ENCODE measurements around the gene WTIP. TPM values are rescaled to one million over a fixed set of nuclear protein-coding genes. Genes with fewer than 3 reads are reported as not detected.

WTIP gene
- total RNA-seq = 10 to 100 TPM in 1 of 3 donors, 1 to 10 TPM in 2; 1.5 to 12.3 (median 3.2) TPM
- long read RNA-seq, donor 1, full-length matches to known transcripts = 45 of 52 reads
- long read RNA-seq, donor 1, partial matches to known transcripts = 3 of 52 reads
- long read RNA-seq, donor 1, other reads (novel, unspliced or antisense) = 4 of 52 reads
- long read RNA-seq, donor 2 = 0 reads

DNA sequence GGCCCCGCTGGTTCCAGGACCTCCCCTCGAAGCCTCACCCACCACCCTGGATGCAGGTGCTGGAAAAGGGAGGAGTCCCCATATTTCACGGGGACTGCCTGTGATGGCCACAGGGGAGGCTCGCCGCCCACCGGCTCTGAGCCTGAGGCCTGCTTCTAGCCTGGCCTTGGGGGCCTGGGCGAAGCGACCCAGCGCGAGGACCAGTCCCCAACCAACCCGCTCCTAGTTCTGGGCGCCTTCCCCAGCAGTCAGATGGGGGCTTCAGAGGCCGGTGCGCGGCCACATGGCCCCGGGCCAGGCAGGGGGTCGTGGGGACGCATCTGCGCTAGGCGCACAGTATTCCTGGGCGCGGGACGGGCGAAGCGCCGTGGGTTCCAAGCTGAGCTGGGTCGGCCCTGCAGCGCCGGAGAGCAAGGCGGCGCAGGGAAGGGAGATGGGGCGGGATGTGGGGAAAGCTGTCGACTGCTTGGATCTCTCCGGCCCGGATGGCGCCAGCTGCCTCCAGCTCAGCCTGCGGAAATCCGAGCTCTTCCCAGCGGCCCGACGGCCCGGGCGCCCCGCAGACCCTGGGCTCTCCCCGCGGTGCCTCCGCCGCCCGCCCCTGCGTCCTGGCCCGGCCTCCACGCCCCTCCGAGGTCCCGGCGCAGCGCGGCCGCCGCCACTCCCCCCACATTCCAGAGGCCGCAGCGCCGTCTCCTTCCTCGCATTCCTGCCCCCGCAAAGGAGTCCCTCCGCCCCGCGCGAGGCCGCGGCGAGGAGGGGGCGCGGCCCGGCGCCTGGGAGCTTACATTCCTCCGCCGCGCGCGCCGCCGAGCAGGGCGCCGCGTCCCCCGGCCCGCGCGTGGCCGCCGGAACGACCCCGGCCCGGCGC is at the start of gene WTIP:
Gene WTIP (plus strand): TSS at position 788 of the 871 bp plus-strand sequence. CDS start 217 bp downstream, outside the sequence.
- TF ChIP-seq, protein P1, sequence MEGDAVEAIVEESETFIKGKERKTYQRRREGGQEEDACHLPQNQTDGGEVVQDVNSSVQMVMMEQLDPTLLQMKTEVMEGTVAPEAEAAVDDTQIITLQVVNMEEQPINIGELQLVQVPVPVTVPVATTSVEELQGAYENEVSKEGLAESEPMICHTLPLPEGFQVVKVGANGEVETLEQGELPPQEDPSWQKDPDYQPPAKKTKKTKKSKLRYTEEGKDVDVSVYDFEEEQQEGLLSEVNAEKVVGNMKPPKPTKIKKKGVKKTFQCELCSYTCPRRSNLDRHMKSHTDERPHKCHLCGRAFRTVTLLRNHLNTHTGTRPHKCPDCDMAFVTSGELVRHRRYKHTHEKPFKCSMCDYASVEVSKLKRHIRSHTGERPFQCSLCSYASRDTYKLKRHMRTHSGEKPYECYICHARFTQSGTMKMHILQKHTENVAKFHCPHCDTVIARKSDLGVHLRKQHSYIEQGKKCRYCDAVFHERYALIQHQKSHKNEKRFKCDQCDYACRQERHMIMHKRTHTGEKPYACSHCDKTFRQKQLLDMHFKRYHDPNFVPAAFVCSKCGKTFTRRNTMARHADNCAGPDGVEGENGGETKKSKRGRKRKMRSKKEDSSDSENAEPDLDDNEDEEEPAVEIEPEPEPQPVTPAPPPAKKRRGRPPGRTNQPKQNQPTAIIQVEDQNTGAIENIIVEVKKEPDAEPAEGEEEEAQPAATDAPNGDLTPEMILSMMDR (IDR thresholded peaks at IDR 0.05) = no peak
- Histone ChIP-seq H3K4me1 (ENCODE audit: low read depth) (peaks cover 4% of the 10 kb centered on the region), H3K36me3 (ENCODE audit: low read depth) (no peaks in the 10 kb centered on the region), H3K9me3 (no peaks in the 10 kb centered on the region), H3K4me3 (peak within 1 kb of the TSS; percentile 9)
- intact Hi-C loops (cut with DNase I, micrococcal nuclease) = no loop called here
- DNase-seq = peak in 2 of 3 donors; percentile 32 to 59
- ATAC-seq = peak; percentile 57

DNA sequence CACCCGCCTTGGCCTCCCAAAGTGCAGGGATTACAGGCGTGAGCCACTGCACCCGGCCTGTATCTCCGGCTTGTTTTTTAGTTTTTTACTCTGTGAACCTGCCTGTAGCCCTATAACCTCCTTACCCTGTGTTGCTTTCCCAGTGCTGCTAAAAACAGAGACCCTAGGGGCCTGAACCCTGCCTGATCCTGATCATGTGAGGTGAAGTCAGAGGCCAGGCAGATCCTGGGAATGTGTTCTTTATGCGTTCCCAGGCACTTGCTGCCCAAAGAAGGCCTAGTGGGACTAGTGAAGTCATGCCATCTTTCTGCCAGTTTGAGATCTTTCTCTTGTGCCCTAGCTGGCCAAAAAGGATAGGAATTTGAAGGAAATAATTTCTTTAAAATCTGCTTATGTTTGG is 48.8 kb upstream of the WTIP start:
- intact Hi-C loops (cut with DNase I, micrococcal nuclease) = no loop called here
- TF ChIP-seq, protein P1 (IDR thresholded peaks at IDR 0.05) = no peak
- Histone ChIP-seq H3K4me3 (no peak overlapping the region), H3K4me1 (ENCODE audit: low read depth) (peaks cover 17% of the 10 kb centered on the region), H3K36me3 (ENCODE audit: low read depth) (peaks cover 8% of the 10 kb centered on the region), H3K9me3 (no peaks in the 10 kb centered on the region)
- DNase-seq = no peak
- no peak for ATAC-seq

DNA sequence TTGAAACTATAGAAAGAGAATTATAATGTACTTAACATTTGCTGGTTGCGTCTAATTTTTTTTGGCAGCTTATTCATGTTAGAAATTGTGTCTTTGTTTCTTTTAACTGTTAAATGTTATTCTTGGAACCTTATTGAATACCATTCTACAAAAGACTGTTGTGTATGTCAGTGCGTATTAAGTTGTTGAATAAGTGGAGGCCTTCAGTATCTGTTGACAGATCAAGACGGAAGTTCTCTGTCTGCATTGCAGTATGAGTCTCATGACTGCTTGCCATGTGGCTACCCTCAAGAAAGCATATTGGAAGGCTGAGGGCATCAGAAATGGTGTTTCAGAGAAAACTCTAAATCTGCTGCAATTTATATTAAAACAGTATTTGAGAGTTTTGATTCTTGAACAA is 44.8 kb upstream of the WTIP start:
- TF ChIP-seq, protein P1 (IDR thresholded peaks at IDR 0.05) = no peak
- peaks cover 11% of the 10 kb centered on the region for H3K36me3 ChIP-seq (ENCODE audit: low read depth)
- no peak for ATAC-seq
- no peak overlapping the region for H3K4me3 ChIP-seq
- H3K4me1 ChIP-seq (ENCODE audit: low read depth) = no peaks in the 10 kb centered on the region
- no peaks in the 10 kb centered on the region for H3K9me3 ChIP-seq
- DNase-seq = no peak
- intact Hi-C loops (cut with DNase I, micrococcal nuclease) = no loop called here

DNA sequence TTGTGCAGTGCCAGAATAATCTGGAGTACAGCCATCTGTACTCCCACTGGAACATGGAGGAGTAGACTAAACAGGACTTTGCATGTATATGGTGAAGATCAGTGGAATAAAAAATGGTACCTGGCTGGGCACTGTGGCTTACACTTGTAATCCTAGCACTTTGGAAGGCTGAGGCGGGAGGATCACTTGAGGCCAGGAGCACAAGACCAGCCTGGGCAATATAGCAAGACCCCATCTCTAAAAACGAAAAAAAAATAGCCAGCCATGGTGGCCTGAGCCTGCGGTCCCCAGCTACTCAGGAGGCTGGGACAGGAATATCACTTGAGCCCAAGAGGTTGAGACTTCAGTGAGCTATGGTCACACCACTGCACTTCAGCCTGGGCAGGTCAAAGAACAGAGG is 33.4 kb upstream of the WTIP start:
- Histone ChIP-seq H3K4me1 (ENCODE audit: low read depth) (no peaks in the 10 kb centered on the region), H3K36me3 (ENCODE audit: low read depth) (no peaks in the 10 kb centered on the region), H3K9me3 (no peaks in the 10 kb centered on the region), H3K4me3 (no peak overlapping the region)
- intact Hi-C loops (cut with DNase I, micrococcal nuclease) = no loop called here
- DNase-seq (no peak), ATAC-seq (no peak)
- TF ChIP-seq, protein P1 (IDR thresholded peaks at IDR 0.05) = no peak

DNA sequence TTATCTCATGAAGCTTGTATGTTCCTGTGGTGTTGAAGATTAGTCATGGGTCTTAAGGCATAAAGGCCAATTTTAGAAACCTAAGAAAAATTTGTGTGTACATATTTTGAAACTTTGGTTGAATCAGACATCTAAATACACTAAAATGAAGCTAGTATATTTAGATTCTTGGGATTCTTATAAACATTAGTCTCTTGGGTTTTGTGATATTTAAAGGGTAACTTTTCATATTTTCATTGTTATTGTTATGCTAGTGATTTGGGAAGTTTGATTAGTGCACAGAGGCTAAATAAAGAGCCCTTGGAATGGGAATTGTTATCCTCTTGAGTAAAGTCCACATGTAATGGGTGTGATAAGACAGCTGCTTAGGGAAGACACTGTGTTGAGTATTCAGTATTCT is 28.8 kb upstream of the WTIP start:
- Histone ChIP-seq H3K4me3 (no peak overlapping the region), H3K36me3 (ENCODE audit: low read depth) (no peaks in the 10 kb centered on the region), H3K9me3 (no peaks in the 10 kb centered on the region), H3K4me1 (ENCODE audit: low read depth) (no peaks in the 10 kb centered on the region)
- TF ChIP-seq, protein P1 (IDR thresholded peaks at IDR 0.05) = no peak
- no peak for DNase-seq
- no peak for ATAC-seq
- intact Hi-C loops (cut with DNase I, micrococcal nuclease) = no loop called here

All from mucosa of descending colon (tissue), 3 donors.